Measurements from ENCODE around the gene THAP4. TPM values are rescaled to one million over a fixed set of nuclear protein-coding genes. Genes with fewer than 3 reads are reported as not detected.
"Not testable (repeated sequence)": the region's sequence is repeated elsewhere in the genome, so short reads cannot be mapped to it uniquely, and the experiment has no call there.

Gene THAP4
- total and polyA plus RNA-seq, 2 experiments from 2014 or later, result 62.9 to 80.4 TPM

- H3K4me1 ChIP-seq (ENCODE audit: insufficient read depth); H3K9me2 ChIP-seq (ENCODE audit: insufficient read depth); H3K36me3 Mint-ChIP-seq (ENCODE audit: low read depth); ATAC-seq; H4K20me1 ChIP-seq (replicated peaks; ENCODE audit: insufficient read depth); H3F3A ChIP-seq (replicated peaks; ENCODE audit: low read depth); H3K79me2 ChIP-seq (replicated peaks; ENCODE audit: insufficient read depth); H3K4me3 Mint-ChIP-seq; H3K27ac ChIP-seq (ENCODE audit: low read depth); H3K4me1 Mint-ChIP-seq; H3K27me3 ChIP-seq (ENCODE audit: insufficient read depth); H3K4me3 ChIP-seq; H3K4me2 ChIP-seq; H3K27me3 Mint-ChIP-seq (ENCODE audit: insufficient read depth, low read depth, poor library complexity); H2AFZ ChIP-seq; H3K27ac Mint-ChIP-seq; DNase-seq (ENCODE audit: low spot score): not testable (repeated sequence)
- H3K9me3 Mint-ChIP-seq, result peaks cover 32% of the 10 kb centered on the region
- H3K36me3 ChIP-seq (ENCODE audit: insufficient read depth), result peaks cover 16% of the 10 kb centered on the region
Measured at GRCh38 chr2:241590496-241591455, 46.2 kb downstream of the THAP4 start.

- H3K27ac ChIP-seq (ENCODE audit: low read depth); H3K4me2 ChIP-seq; H3F3A ChIP-seq (replicated peaks; ENCODE audit: low read depth); H3K27ac Mint-ChIP-seq; H3K4me1 Mint-ChIP-seq; H3K9me2 ChIP-seq (ENCODE audit: insufficient read depth); H2AFZ ChIP-seq; DNase-seq (ENCODE audit: low spot score); ATAC-seq; H3K4me1 ChIP-seq (ENCODE audit: insufficient read depth); H3K27me3 ChIP-seq (ENCODE audit: insufficient read depth); H3K36me3 Mint-ChIP-seq (ENCODE audit: low read depth); H4K20me1 ChIP-seq (replicated peaks; ENCODE audit: insufficient read depth); H3K4me3 Mint-ChIP-seq; H3K4me3 ChIP-seq; H3K27me3 Mint-ChIP-seq (ENCODE audit: insufficient read depth, low read depth, poor library complexity); H3K79me2 ChIP-seq (replicated peaks; ENCODE audit: insufficient read depth): not testable (repeated sequence)
- H3K36me3 ChIP-seq (ENCODE audit: insufficient read depth), result peaks cover 16% of the 10 kb centered on the region
- peaks cover 40% of the 10 kb centered on the region for H3K9me3 Mint-ChIP-seq
Measured at GRCh38 chr2:241589863-241590262, 47.1 kb downstream of the THAP4 start.

- peaks cover 25% of the 10 kb centered on the region for H3K36me3 ChIP-seq (ENCODE audit: insufficient read depth)
- TF ChIP-seq CREB1 (CRISPR knock-in tag; IDR thresholded peaks at IDR 0.05; ENCODE audit: low read depth) (no peak), CTCF (conservative IDR thresholded peaks at IDR 0.05; ENCODE audit: low read depth in 2 of 2) (no peak), EZH2phosphoT487 (IDR thresholded peaks at IDR 0.05; ENCODE audit: unreplicated experiment) (no peak), REST (IDR thresholded peaks at IDR 0.05; ENCODE audit: unreplicated experiment) (no peak), STAT1 (IDR thresholded peaks at IDR 0.05; ENCODE audit: unreplicated experiment) (no peak)
Measured at GRCh38 chr2:241586564-241587264, 50.2 kb downstream of the THAP4 start.

More at GRCh38 chr2:241586564-241587264, 50.2 kb downstream of the THAP4 start:
- no peak overlapping the region for H3K27ac ChIP-seq (ENCODE audit: low read depth)
- DNase-seq (ENCODE audit: low spot score), result no peak
- peaks cover 5% of the 10 kb centered on the region; the same call in 1 of the 2 replicates for H3K4me1 ChIP-seq (ENCODE audit: insufficient read depth)
- Mint-ChIP-seq H3K4me1 (peaks cover 6% of the 10 kb centered on the region), H3K4me3 (no peak overlapping the region), H3K27me3 (ENCODE audit: insufficient read depth, low read depth, poor library complexity) (peaks cover 9% of the 10 kb centered on the region), H3K27ac (no peak overlapping the region), H3K9me3 (peaks cover 64% of the 10 kb centered on the region), H3K36me3 (ENCODE audit: low read depth) (no peaks in the 10 kb centered on the region; the same call in 1 of the 3 replicates)
- 0 out of 2 replicates have a peak, but pooled peaks cover 3% of the 10 kb centered on the region for H4K20me1 ChIP-seq (replicated peaks; ENCODE audit: insufficient read depth)
- H3F3A ChIP-seq (replicated peaks; ENCODE audit: low read depth), result no peaks in the 10 kb centered on the region
- 0 out of 2 replicates have a peak, but pooled peaks cover 3% of the 10 kb centered on the region for H3K79me2 ChIP-seq (replicated peaks; ENCODE audit: insufficient read depth)
- no peak overlapping the region for H2AFZ ChIP-seq
- H3K27me3 ChIP-seq (ENCODE audit: insufficient read depth), result no peaks in the 10 kb centered on the region
- H3K4me2 ChIP-seq, result no peak overlapping the region
- H3K9me2 ChIP-seq (ENCODE audit: insufficient read depth), result no peaks in the 10 kb centered on the region
- no peak for ATAC-seq
- no peak overlapping the region for H3K4me3 ChIP-seq
